ENCODE data around the gene KDSR. TPM values are rescaled to one million over a fixed set of nuclear protein-coding genes. Genes with fewer than 3 reads are reported as not detected.

The KDSR gene
- total RNA-seq, 1 experiment from 2014 or later = 30.7 TPM

DNA sequence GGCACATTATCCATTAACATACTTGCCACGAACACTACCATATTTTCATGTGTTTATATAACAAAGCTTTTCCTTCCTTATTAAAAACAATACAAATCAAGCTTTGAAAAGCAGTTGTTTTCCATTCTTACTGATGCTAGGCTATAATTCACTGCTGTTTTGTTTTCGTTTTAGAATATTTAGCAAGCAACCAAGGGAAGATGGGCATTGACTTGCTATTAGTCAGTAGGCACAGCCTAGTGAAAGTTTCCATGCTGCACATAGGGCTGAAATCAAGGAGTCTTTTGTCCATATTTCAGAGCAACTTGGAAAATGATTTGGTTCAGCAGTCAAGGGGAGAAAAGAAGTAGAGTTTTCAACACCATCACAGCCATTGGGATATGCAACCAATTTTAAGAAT is 78.7 kb downstream of the KDSR start:
- DNase-seq (ENCODE audit: extremely low read depth, low read depth) = no peak

DNA sequence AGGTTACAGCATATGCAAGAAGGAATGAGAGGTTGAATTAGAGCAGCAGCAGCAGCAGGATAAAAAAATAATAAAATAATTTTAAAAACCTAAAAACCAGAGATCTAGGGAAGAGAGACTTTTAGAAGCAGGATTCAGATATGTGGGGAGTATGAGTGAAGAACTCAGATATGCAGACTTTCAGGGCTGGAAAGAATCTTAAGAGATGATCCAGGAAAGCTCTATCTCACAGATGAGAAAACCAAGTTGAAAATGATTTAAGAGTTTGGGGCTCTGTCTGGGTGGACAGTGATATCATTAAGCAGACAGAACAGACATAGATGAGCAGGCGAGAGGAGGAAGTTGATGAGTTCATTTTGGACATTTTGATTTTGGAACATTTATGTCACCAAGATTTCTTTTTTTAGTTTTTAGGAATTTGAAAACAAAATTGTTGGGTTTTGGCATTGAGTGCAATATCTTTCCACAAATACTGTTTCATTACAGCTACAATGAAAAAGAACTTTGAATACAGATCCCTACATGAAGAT is 79.2 kb downstream of the KDSR start:
- DNase-seq (ENCODE audit: extremely low read depth, low read depth) = no peak

DNA sequence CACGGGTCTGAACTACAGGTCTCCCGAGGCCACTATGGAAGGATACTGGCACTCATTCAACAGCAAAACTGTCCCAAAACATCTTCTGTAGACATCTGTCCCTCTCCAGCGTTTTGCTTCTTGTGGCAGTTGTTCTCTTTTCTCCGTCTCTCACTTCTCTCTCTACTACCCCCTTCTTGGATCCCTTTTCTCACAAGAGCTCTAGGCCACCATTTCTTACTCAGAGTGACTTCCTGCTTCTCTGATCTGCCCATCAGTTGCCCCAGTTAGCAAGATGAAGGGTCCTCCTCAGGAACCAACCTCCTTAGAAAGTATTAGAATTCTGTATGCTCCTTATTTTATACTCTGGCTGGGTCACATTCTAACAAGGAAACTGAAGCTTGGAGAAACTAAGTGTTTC is 80.1 kb downstream of the KDSR start:
- DNase-seq (ENCODE audit: extremely low read depth, low read depth) = no peak

- DNase-seq (ENCODE audit: extremely low read depth, low read depth) = no peak
Measured at GRCh38 chr18:63284827-63285733, 81.9 kb downstream of the KDSR start.

DNA sequence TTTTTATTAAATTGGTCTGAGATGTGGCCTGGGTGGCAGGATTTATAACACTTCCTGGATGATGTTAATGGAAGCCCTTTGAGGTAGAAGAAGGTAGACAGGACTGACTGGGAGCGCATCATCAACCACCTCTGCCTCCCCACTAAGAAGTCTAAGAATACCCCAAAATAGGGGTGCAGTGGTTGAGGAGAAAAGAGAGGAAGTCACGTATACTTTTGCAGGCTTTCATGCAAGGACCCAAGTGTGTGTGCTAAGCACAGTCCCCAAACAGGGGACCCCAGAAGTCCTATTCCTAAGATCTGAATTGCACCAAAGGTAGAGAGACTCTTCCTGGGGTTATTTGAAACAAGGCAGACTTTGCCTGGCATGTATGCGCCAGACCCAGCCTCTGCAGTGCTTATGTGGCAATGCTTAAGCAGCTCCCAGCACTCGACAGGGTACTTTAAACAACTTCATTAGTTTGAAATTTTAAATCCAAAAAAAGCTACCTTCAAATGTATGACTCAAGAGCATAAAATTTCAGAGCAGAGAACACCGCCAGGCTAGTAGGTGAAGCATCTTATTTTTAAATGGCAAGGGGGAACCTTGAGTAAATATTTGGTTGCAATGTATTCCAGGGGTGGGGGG is 82.7 kb downstream of the KDSR start:
- DNase-seq (ENCODE audit: extremely low read depth, low read depth) = no peak

- no peak for DNase-seq (ENCODE audit: extremely low read depth, low read depth)
Measured at GRCh38 chr18:63283305-63284094, 83.5 kb downstream of the KDSR start.

GRCh38 chr18:63282793-63283192 is 84.2 kb downstream of the KDSR start:
- no peak for DNase-seq (ENCODE audit: extremely low read depth, low read depth)

Other genes with a start within 250 kb of the KDSR start
- gene BCL2, start 47.4 kb downstream of the KDSR start, total RNA-seq (2014; rRNA removed; shearing (Covaris generic)) = 12.2 and 12.3 TPM in 2 replicates
- 38.4 and 39.6 TPM in 2 replicates for gene VPS4B, start 55.3 kb upstream of the KDSR start, total RNA-seq (2014; rRNA removed; shearing (Covaris generic))
- 61.1 and 64.9 TPM in 2 replicates for gene SERPINB5, start 109.8 kb upstream of the KDSR start, total RNA-seq (2014; rRNA removed; shearing (Covaris generic))
- not detected in 2 replicates for gene SERPINB12, start 175.2 kb upstream of the KDSR start, total RNA-seq (2014; rRNA removed; shearing (Covaris generic))
- not detected in 2 replicates for gene SERPINB13, start 220.1 kb upstream of the KDSR start, total RNA-seq (2014; rRNA removed; shearing (Covaris generic))

All from NCI-H460 (cell line).